ENCODE measurements around the gene SLC6A13.

- TF ChIP-seq CTCF (IDR thresholded peaks at IDR 0.05) (no peak), POLR2A (IDR thresholded peaks at IDR 0.05) (no peak)
Measured at GRCh38 chr12:197347-197746, 65.3 kb downstream of the SLC6A13 start.
